ENCODE data around the gene GHR.

Gene GHR

DNA sequence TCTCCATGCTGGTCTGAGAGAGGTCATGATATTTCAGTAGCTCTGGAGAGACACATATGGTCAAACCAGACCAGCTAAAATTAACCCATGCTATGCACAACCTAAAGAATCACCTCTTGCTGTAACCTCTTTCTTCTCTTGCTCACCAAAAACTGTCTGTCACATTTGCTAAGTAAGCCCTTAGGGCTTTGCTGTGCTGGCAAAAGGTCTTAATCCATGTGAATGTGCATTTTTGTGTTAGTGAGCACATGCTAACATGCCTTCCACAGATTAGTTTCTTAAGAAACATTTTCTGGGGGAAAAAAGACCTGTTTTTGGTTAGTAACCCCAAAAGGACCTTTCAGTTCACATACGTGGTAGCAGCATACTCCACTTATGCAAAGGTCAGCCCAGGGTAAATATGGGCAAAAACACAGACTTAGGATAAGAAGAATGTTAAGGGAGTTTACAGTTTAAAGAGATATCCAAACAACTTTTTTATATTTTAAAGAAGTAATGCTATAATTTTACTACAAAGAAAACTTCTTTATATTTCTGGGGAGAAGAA lies 209.2 kb downstream of the GHR start:
- no peak overlapping the region for H3K4me3 ChIP-seq (ENCODE audit: low read depth in 1 of 2, low read length in 2 of 2)
- no peak for TF ChIP-seq EZH2 (IDR thresholded peaks at IDR 0.05; ENCODE audit: borderline replicate concordance, low read depth, low read length, severe bottlenecking)
- TF ChIP-seq, protein P1, sequence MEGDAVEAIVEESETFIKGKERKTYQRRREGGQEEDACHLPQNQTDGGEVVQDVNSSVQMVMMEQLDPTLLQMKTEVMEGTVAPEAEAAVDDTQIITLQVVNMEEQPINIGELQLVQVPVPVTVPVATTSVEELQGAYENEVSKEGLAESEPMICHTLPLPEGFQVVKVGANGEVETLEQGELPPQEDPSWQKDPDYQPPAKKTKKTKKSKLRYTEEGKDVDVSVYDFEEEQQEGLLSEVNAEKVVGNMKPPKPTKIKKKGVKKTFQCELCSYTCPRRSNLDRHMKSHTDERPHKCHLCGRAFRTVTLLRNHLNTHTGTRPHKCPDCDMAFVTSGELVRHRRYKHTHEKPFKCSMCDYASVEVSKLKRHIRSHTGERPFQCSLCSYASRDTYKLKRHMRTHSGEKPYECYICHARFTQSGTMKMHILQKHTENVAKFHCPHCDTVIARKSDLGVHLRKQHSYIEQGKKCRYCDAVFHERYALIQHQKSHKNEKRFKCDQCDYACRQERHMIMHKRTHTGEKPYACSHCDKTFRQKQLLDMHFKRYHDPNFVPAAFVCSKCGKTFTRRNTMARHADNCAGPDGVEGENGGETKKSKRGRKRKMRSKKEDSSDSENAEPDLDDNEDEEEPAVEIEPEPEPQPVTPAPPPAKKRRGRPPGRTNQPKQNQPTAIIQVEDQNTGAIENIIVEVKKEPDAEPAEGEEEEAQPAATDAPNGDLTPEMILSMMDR (IDR thresholded peaks at IDR 0.05; ENCODE audit: borderline replicate concordance, extremely low read depth, low read length, poor library complexity, severe bottlenecking) = no peak
- H4K20me1 ChIP-seq (ENCODE audit: insufficient read depth, low read length) = no peaks in the 10 kb centered on the region
- no peaks in the 10 kb centered on the region for H3K4me1 ChIP-seq (ENCODE audit: insufficient read depth, low read length)
- H3K79me2 ChIP-seq (ENCODE audit: insufficient read depth, low read length) = no peaks in the 10 kb centered on the region
- no peaks in the 10 kb centered on the region for H3K36me3 ChIP-seq (ENCODE audit: insufficient read depth, low read length)
- no peak overlapping the region for H3K9ac ChIP-seq (ENCODE audit: low read depth, low read length)
- H3K27ac ChIP-seq (ENCODE audit: low read length) = no peak overlapping the region
- ATAC-seq (ENCODE audit: insufficient read depth, low read depth) (no peak), DNase-seq (no peak)
- H2AFZ ChIP-seq (ENCODE audit: low read depth, low read length) = no peak overlapping the region
- H3K27me3 ChIP-seq (ENCODE audit: insufficient read depth, low read length, poor library complexity) = no peaks in the 10 kb centered on the region
- no peak overlapping the region for H3K4me2 ChIP-seq (ENCODE audit: insufficient read depth, low read length)
- no peaks in the 10 kb centered on the region for H3K9me3 ChIP-seq (ENCODE audit: insufficient read depth, low read length, severe bottlenecking)

DNA sequence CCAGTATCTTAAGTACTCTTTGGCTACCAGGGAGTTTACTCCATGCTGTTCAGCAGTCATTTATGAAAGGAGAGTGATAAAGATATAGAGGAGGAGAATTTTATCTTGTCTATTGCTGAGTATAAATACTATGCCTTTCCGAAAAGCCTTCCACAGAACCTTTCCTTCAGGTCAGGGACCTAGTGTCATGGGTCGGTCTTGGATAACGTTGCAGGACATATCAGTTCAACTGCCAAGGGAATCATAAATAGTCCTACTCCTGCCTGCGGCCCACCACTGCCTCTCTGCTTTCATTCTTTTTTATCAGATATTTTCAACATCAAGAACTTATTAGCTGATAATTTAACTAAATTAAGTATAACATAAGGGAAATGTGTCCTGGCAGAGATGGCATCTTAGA lies 211.3 kb downstream of the GHR start:
- Histone ChIP-seq H3K4me2 (ENCODE audit: insufficient read depth, low read length) (no peak overlapping the region), H3K9ac (ENCODE audit: low read depth, low read length) (no peak overlapping the region), H2AFZ (ENCODE audit: low read depth, low read length) (no peak overlapping the region), H3K27ac (ENCODE audit: low read length) (no peak overlapping the region), H3K4me3 (ENCODE audit: low read depth in 1 of 2, low read length in 2 of 2) (no peak overlapping the region), H3K79me2 (ENCODE audit: insufficient read depth, low read length) (no peaks in the 10 kb centered on the region), H3K9me3 (ENCODE audit: insufficient read depth, low read length, severe bottlenecking) (no peaks in the 10 kb centered on the region), H3K36me3 (ENCODE audit: insufficient read depth, low read length) (no peaks in the 10 kb centered on the region), H4K20me1 (ENCODE audit: insufficient read depth, low read length) (no peaks in the 10 kb centered on the region), H3K27me3 (ENCODE audit: insufficient read depth, low read length, poor library complexity) (no peaks in the 10 kb centered on the region), H3K4me1 (ENCODE audit: insufficient read depth, low read length) (no peaks in the 10 kb centered on the region)
- TF ChIP-seq, protein P1 (IDR thresholded peaks at IDR 0.05; ENCODE audit: borderline replicate concordance, extremely low read depth, low read length, poor library complexity, severe bottlenecking) = no peak
- TF ChIP-seq EZH2 (IDR thresholded peaks at IDR 0.05; ENCODE audit: borderline replicate concordance, low read depth, low read length, severe bottlenecking) = no peak
- DNase-seq (no peak), ATAC-seq (ENCODE audit: insufficient read depth, low read depth) (no peak)

DNA sequence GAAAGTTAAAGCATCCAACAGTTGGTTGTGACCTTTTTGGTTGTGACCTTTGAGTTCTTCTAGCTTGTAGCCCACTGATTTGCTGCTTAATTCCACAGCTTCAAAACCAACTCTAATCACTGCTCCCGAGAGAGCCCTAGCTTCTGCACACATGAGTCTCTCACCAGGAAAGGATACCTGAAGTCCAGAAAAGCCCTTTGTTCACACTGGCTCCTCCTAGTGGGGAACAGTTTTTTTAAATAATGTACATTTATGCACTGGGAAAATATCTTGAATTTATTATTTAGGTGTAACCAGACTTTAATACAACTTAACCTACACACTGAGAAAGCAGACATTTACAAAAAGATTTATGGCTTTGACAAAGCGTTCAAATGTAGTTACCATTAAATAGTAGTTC lies 213.2 kb downstream of the GHR start:
- Histone ChIP-seq H3K27me3 (ENCODE audit: insufficient read depth, low read length, poor library complexity) (no peaks in the 10 kb centered on the region), H3K9me3 (ENCODE audit: insufficient read depth, low read length, severe bottlenecking) (no peaks in the 10 kb centered on the region), H3K4me3 (ENCODE audit: low read depth in 1 of 2, low read length in 2 of 2) (no peak overlapping the region), H3K36me3 (ENCODE audit: insufficient read depth, low read length) (no peaks in the 10 kb centered on the region), H3K4me1 (ENCODE audit: insufficient read depth, low read length) (no peaks in the 10 kb centered on the region), H3K27ac (ENCODE audit: low read length) (no peak overlapping the region), H2AFZ (ENCODE audit: low read depth, low read length) (no peak overlapping the region), H4K20me1 (ENCODE audit: insufficient read depth, low read length) (no peaks in the 10 kb centered on the region), H3K9ac (ENCODE audit: low read depth, low read length) (no peak overlapping the region), H3K4me2 (ENCODE audit: insufficient read depth, low read length) (no peak overlapping the region), H3K79me2 (ENCODE audit: insufficient read depth, low read length) (no peaks in the 10 kb centered on the region)
- DNase-seq = no peak
- TF ChIP-seq EZH2 (IDR thresholded peaks at IDR 0.05; ENCODE audit: borderline replicate concordance, low read depth, low read length, severe bottlenecking) = no peak
- TF ChIP-seq, protein P1 (IDR thresholded peaks at IDR 0.05; ENCODE audit: borderline replicate concordance, extremely low read depth, low read length, poor library complexity, severe bottlenecking) = peak; percentile 14
- no peak for ATAC-seq (ENCODE audit: insufficient read depth, low read depth)

DNA sequence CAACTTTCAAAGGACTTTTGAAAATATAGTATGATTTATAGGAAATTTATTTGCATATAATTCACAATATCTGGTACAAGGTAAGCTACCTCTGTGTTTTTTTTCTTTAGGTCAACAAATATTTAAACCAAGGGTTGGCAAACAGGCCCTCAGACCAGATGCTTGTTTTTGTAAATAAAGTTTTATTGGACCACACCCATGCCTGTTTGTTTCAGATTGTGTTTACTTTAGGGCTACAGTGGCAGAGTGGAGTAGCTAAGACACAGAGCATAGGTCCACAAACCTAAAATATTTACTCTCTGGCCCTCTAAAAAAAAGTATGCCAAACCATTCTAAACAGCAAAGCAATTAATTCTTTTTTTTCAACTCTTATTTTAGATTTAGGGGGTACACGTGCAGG lies 213.7 kb downstream of the GHR start:
- ATAC-seq (ENCODE audit: insufficient read depth, low read depth) (no peak), DNase-seq (no peak)
- no peaks in the 10 kb centered on the region for H3K4me1 ChIP-seq (ENCODE audit: insufficient read depth, low read length)
- TF ChIP-seq, protein P1 (IDR thresholded peaks at IDR 0.05; ENCODE audit: borderline replicate concordance, extremely low read depth, low read length, poor library complexity, severe bottlenecking) = no peak
- TF ChIP-seq EZH2 (IDR thresholded peaks at IDR 0.05; ENCODE audit: borderline replicate concordance, low read depth, low read length, severe bottlenecking) = no peak
- H3K27me3 ChIP-seq (ENCODE audit: insufficient read depth, low read length, poor library complexity) = no peaks in the 10 kb centered on the region
- H3K79me2 ChIP-seq (ENCODE audit: insufficient read depth, low read length) = no peaks in the 10 kb centered on the region
- no peak overlapping the region for H3K4me3 ChIP-seq (ENCODE audit: low read depth in 1 of 2, low read length in 2 of 2)
- H3K9me3 ChIP-seq (ENCODE audit: insufficient read depth, low read length, severe bottlenecking) = no peaks in the 10 kb centered on the region
- H3K4me2 ChIP-seq (ENCODE audit: insufficient read depth, low read length) = no peak overlapping the region
- no peak overlapping the region for H3K27ac ChIP-seq (ENCODE audit: low read length)
- no peaks in the 10 kb centered on the region for H4K20me1 ChIP-seq (ENCODE audit: insufficient read depth, low read length)
- H3K36me3 ChIP-seq (ENCODE audit: insufficient read depth, low read length) = no peaks in the 10 kb centered on the region
- H2AFZ ChIP-seq (ENCODE audit: low read depth, low read length) = no peak overlapping the region
- no peak overlapping the region for H3K9ac ChIP-seq (ENCODE audit: low read depth, low read length)

Measured in DND-41 (cell line).